ENCODE measurements around the gene NFYA.

NFYA gene

GRCh38 chr6:41058783-41059181 is 14.0 kb upstream of the NFYA start:
- H3K4me3 ChIP-seq (ENCODE audit: low read depth, low read length) = no peak overlapping the region
- in situ Hi-C loops (cut with HindIII; ENCODE audit: low sequenced_read_pairs) = no loop called here
- no peak for DNase-seq (ENCODE audit: low read depth, low spot score)
- no peak for TF ChIP-seq CTCF (IDR thresholded peaks at IDR 0.05; ENCODE audit: low read depth, low read length)

GRCh38 chr6:41059556-41059955 is 13.2 kb upstream of the NFYA start:
- in situ Hi-C loops (cut with HindIII; ENCODE audit: low sequenced_read_pairs) = no loop called here
- TF ChIP-seq CTCF (IDR thresholded peaks at IDR 0.05; ENCODE audit: low read depth, low read length) = no peak
- H3K4me3 ChIP-seq (ENCODE audit: low read depth, low read length) = no peak overlapping the region
- DNase-seq (ENCODE audit: low read depth, low spot score) = peak; percentile 12

GRCh38 chr6:41061196-41061726 is 11.5 kb upstream of the NFYA start:
- TF ChIP-seq CTCF (IDR thresholded peaks at IDR 0.05; ENCODE audit: low read depth, low read length) = no peak
- no peak overlapping the region for H3K4me3 ChIP-seq (ENCODE audit: low read depth, low read length)
- no peak for DNase-seq (ENCODE audit: low read depth, low spot score)
- in situ Hi-C loops (cut with HindIII; ENCODE audit: low sequenced_read_pairs) = no loop called here

GRCh38 chr6:41062056-41062455 is 10.7 kb upstream of the NFYA start:
- DNase-seq (ENCODE audit: low read depth, low spot score) = no peak
- no peak for TF ChIP-seq CTCF (IDR thresholded peaks at IDR 0.05; ENCODE audit: low read depth, low read length)
- no peak overlapping the region for H3K4me3 ChIP-seq (ENCODE audit: low read depth, low read length)
- in situ Hi-C loops (cut with HindIII; ENCODE audit: low sequenced_read_pairs) = no loop called here

- DNase-seq (ENCODE audit: low read depth, low spot score) = no peak
- in situ Hi-C loops (cut with HindIII; ENCODE audit: low sequenced_read_pairs) = no loop called here
- H3K4me3 ChIP-seq (ENCODE audit: low read depth, low read length) = no peak overlapping the region
- no peak for TF ChIP-seq CTCF (IDR thresholded peaks at IDR 0.05; ENCODE audit: low read depth, low read length)
Observed at GRCh38 chr6:41063884-41064285, 8.9 kb upstream of the NFYA start.

GRCh38 chr6:41064841-41065240 is 7.9 kb upstream of the NFYA start:
- in situ Hi-C loops (cut with HindIII; ENCODE audit: low sequenced_read_pairs) = no loop called here
- no peak overlapping the region for H3K4me3 ChIP-seq (ENCODE audit: low read depth, low read length)
- TF ChIP-seq CTCF (IDR thresholded peaks at IDR 0.05; ENCODE audit: low read depth, low read length) = no peak
- no peak for DNase-seq (ENCODE audit: low read depth, low spot score)

- in situ Hi-C loops (cut with HindIII; ENCODE audit: low sequenced_read_pairs) = no loop called here
Observed at GRCh38 chr6:41065550-41066026, 7.2 kb upstream of the NFYA start.

More at GRCh38 chr6:41065550-41066026, 7.2 kb upstream of the NFYA start:
- H3K4me3 ChIP-seq (ENCODE audit: low read depth, low read length) = no peak overlapping the region
- TF ChIP-seq CTCF (IDR thresholded peaks at IDR 0.05; ENCODE audit: low read depth, low read length) = no peak
- DNase-seq (ENCODE audit: low read depth, low spot score) = no peak

Measured in astrocyte of the spinal cord (primary cell).